HEK293 (cell line): ENCODE measurements around the gene SLAMF7.

ENCODE experiments used
- CTCF ChIA-PET: fragments of 350-600 bp; formaldehyde crosslinking; extraction: SDS; loops from one replicate; lab custom pipeline; 2021; ENCODE audit warnings: antibody characterized with exemption; lab: Yijun Ruan, JAX
- POLR2A ChIA-PET: fragments of 300-600 bp; formaldehyde crosslinking; extraction: SDS; loops from one replicate; lab custom pipeline; 2020; ENCODE audit warnings: antibody characterized with exemption, inconsistent platforms; lab: Yijun Ruan, JAX
- H3K27ac ChIP-seq: fragments of 200-500 bp; sonication (Bioruptor generic); 2 replicates; pipeline ENCODE4 v1.5.1; 2014; ENCODE audit warnings: low read depth, low read length, control low read depth, inconsistent platforms; ENCODE audit errors: extremely low read depth
- H3K36me3 ChIP-seq, 2 experiments: fragments of 200-500 bp in 1 of 2; sonication (Bioruptor generic) in 1 of 2; 1 replicate in 1 of 2; 2 replicates in 1 of 2; pipeline ENCODE4 v1.5.1; 2014 to 2017; ENCODE audit warnings: inconsistent platforms in 2 of 2, low read length in 2 of 2; ENCODE audit not compliant: control insufficient read depth in 2 of 2, insufficient read depth in 1 of 2
- H3K4me1 ChIP-seq: fragments of 200-500 bp; sonication (Bioruptor generic); 2 replicates; pipeline ENCODE4 v1.5.1; 2014; ENCODE audit warnings: mild to moderate bottlenecking, low read length, inconsistent platforms; ENCODE audit not compliant: control insufficient read depth, insufficient read depth
- H3K4me3 ChIP-seq: 2 replicates; pipeline ENCODE4 v1.5.1; 2011; ENCODE audit warnings: low read depth, mild to moderate bottlenecking, control low read depth, low read length, moderate library complexity
- H3K9me3 ChIP-seq: fragments of 200-500 bp; sonication (Bioruptor generic); 2 replicates; pipeline ENCODE4 v1.5.1; 2014; ENCODE audit warnings: low read depth, low read length, inconsistent platforms; ENCODE audit not compliant: control insufficient read depth, insufficient read depth
- BCL11B ChIP-seq: fragments of 450-650 bp; formaldehyde crosslinking; IDR thresholded peaks from 2 replicates; pipeline ENCODE4 v1.5.1; 2016; ENCODE audit warnings: low read depth, missing biosample characterization, missing genetic modification characterization
- GLIS2 ChIP-seq: fragments of 450-650 bp; formaldehyde crosslinking; IDR thresholded peaks from 2 replicates; pipeline ENCODE4 v1.5.1; 2016; ENCODE audit warnings: missing biosample characterization, missing genetic modification characterization
- KLF1 ChIP-seq: fragments of 450-650 bp; formaldehyde crosslinking; IDR thresholded peaks from 2 replicates; pipeline ENCODE4 v1.5.1; 2016; ENCODE audit warnings: missing biosample characterization, missing genetic modification characterization
- OSR2 ChIP-seq: fragments of 450-650 bp; formaldehyde crosslinking; IDR thresholded peaks from 2 replicates; pipeline ENCODE4 v1.5.1; 2016; ENCODE audit warnings: missing biosample characterization, missing genetic modification characterization
- SCRT2 ChIP-seq: fragments of 450-650 bp; formaldehyde crosslinking; IDR thresholded peaks from 2 replicates; pipeline ENCODE4 v1.5.1; 2016; ENCODE audit warnings: missing biosample characterization, missing genetic modification characterization
- SETDB1 ChIP-seq: IDR thresholded peaks from one replicate; pipeline ENCODE4 v1.6.1; 2017; ENCODE audit warnings: mild to moderate bottlenecking, low read length, moderate library complexity, mixed read lengths; ENCODE audit not compliant: insufficient read length
- YY2 ChIP-seq: fragments of 450-650 bp; formaldehyde crosslinking; IDR thresholded peaks from 2 replicates; pipeline ENCODE4 v1.5.1; 2016; ENCODE audit warnings: missing biosample characterization, missing genetic modification characterization
- ZBTB1 ChIP-seq: fragments of 450-650 bp; formaldehyde crosslinking; IDR thresholded peaks from 2 replicates; pipeline ENCODE4 v1.5.1; 2016; ENCODE audit warnings: missing biosample characterization, missing genetic modification characterization
- ZBTB48 ChIP-seq: fragments of 450-650 bp; formaldehyde crosslinking; IDR thresholded peaks from 2 replicates; pipeline ENCODE4 v1.5.1; 2016; ENCODE audit warnings: missing biosample characterization, missing genetic modification characterization
- ZFHX2 ChIP-seq: fragments of 450-650 bp; formaldehyde crosslinking; conservative IDR thresholded peaks from 2 replicates; pipeline ENCODE4 v1.5.1; 2016; ENCODE audit warnings: missing biosample characterization, missing genetic modification characterization
- ZNF112 ChIP-seq: fragments of 450-650 bp; formaldehyde crosslinking; IDR thresholded peaks from 2 replicates; pipeline ENCODE4 v1.5.0; 2017; ENCODE audit warnings: missing biosample characterization, missing genetic modification characterization
- ZNF133 ChIP-seq: fragments of 450-650 bp; formaldehyde crosslinking; IDR thresholded peaks from 2 replicates; pipeline ENCODE4 v1.5.1; 2016; ENCODE audit warnings: missing biosample characterization, missing genetic modification characterization
- ZNF138 ChIP-seq: fragments of 450-650 bp; formaldehyde crosslinking; IDR thresholded peaks from 2 replicates; pipeline ENCODE4 v1.5.1; 2016; ENCODE audit warnings: missing biosample characterization, missing genetic modification characterization, borderline replicate concordance
- ZNF148 ChIP-seq: fragments of 450-650 bp; formaldehyde crosslinking; IDR thresholded peaks from 2 replicates; pipeline ENCODE4 v1.5.0; 2017; ENCODE audit warnings: missing biosample characterization, missing genetic modification characterization, borderline replicate concordance
- ZNF16 ChIP-seq: fragments of 450-650 bp; formaldehyde crosslinking; IDR thresholded peaks from 2 replicates; pipeline ENCODE4 v1.5.1; 2016; ENCODE audit warnings: low read depth, missing biosample characterization, missing genetic modification characterization
- ZNF18 ChIP-seq: fragments of 450-650 bp; formaldehyde crosslinking; IDR thresholded peaks from 2 replicates; pipeline ENCODE4 v1.5.1; 2016; ENCODE audit warnings: missing biosample characterization, missing genetic modification characterization
- ZNF354C ChIP-seq: fragments of 450-650 bp; formaldehyde crosslinking; IDR thresholded peaks from 2 replicates; pipeline ENCODE4 v1.5.1; 2016; ENCODE audit warnings: missing biosample characterization, missing genetic modification characterization, low read depth, borderline replicate concordance
- ZNF426 ChIP-seq: fragments of 450-650 bp; formaldehyde crosslinking; IDR thresholded peaks from 2 replicates; pipeline ENCODE4 v1.5.1; 2017; ENCODE audit warnings: missing biosample characterization, missing genetic modification characterization, mild to moderate bottlenecking, inconsistent platforms, moderate library complexity
- ZNF48 ChIP-seq: fragments of 450-650 bp; formaldehyde crosslinking; IDR thresholded peaks from 2 replicates; pipeline ENCODE4 v1.5.1; 2016; ENCODE audit warnings: missing biosample characterization, missing genetic modification characterization
- ZNF488 ChIP-seq: fragments of 450-650 bp; formaldehyde crosslinking; IDR thresholded peaks from 2 replicates; pipeline ENCODE4 v1.5.1; 2016; ENCODE audit warnings: missing biosample characterization, missing genetic modification characterization
- ZNF521 ChIP-seq: fragments of 450-650 bp; formaldehyde crosslinking; IDR thresholded peaks from 2 replicates; pipeline ENCODE4 v1.5.1; 2017; ENCODE audit warnings: missing biosample characterization, mild to moderate bottlenecking, missing genetic modification characterization
- ZNF626 ChIP-seq: fragments of 450-650 bp; sonication (Bioruptor Pico); formaldehyde crosslinking; IDR thresholded peaks from 2 replicates; pipeline ENCODE4 v1.5.1; 2018; ENCODE audit warnings: missing biosample characterization, missing genetic modification characterization, inconsistent platforms
- ZNF670 ChIP-seq: fragments of 450-650 bp; formaldehyde crosslinking; IDR thresholded peaks from 2 replicates; pipeline ENCODE4 v1.5.1; 2016; ENCODE audit warnings: missing biosample characterization, missing genetic modification characterization, low read depth
- ZNF701 ChIP-seq: fragments of 450-650 bp; formaldehyde crosslinking; IDR thresholded peaks from 2 replicates; pipeline ENCODE4 v1.5.1; 2016; ENCODE audit warnings: missing biosample characterization, missing genetic modification characterization
- ZNF791 ChIP-seq: fragments of 450-650 bp; formaldehyde crosslinking; IDR thresholded peaks from 2 replicates; pipeline ENCODE4 v1.5.1; 2016; ENCODE audit warnings: missing biosample characterization, missing genetic modification characterization

SLAMF7 gene

GRCh38 chr1:160721473-160721872, 17.6 kb upstream of the SLAMF7 start:
- Histone ChIP-seq H3K4me3 (no peak overlapping the region), H3K36me3 (no peaks in the 10 kb centered on the region), H3K4me1 (no peaks in the 10 kb centered on the region), H3K27ac (no peak overlapping the region), H3K9me3 (no peaks in the 10 kb centered on the region)
- POLR2A ChIA-PET = no interaction called here
- TF ChIP-seq SETDB1 = peak; percentile 74
- TF ChIP-seq SCRT2 = no peak
- CTCF ChIA-PET = interaction anchor here (0.7 kb wide), 3 partner anchors 47 to 492 kb away, joined by 3 read pairs; no protein-coding TSS in a partner anchor

GRCh38 chr1:160722726-160723125, 16.3 kb upstream of the SLAMF7 start:
- POLR2A ChIA-PET = no interaction called here
- TF ChIP-seq ZNF426 (tag by site-specific recombination) (no peak), KLF1 (tag by site-specific recombination) (no peak), BCL11B (tag by site-specific recombination) (no peak), ZNF488 (tag by site-specific recombination) (no peak), ZNF112 (tag by site-specific recombination) (no peak), ZNF670 (tag by site-specific recombination) (no peak), ZNF138 (tag by site-specific recombination) (no peak)
- no peaks in the 10 kb centered on the region for H3K36me3 ChIP-seq
- no peak overlapping the region for H3K27ac ChIP-seq
- CTCF ChIA-PET = interaction anchor here (0.7 to 3.5 kb wide), 3 partner anchors 108 to 230 kb away, joined by 4 to 28 read pairs (median 8); no protein-coding TSS in a partner anchor
- H3K9me3 ChIP-seq = no peaks in the 10 kb centered on the region
- no peaks in the 10 kb centered on the region for H3K4me1 ChIP-seq
- H3K4me3 ChIP-seq = no peak overlapping the region

GRCh38 chr1:160723332-160723731, 15.7 kb upstream of the SLAMF7 start:
- Histone ChIP-seq H3K36me3 (no peaks in the 10 kb centered on the region), H3K27ac (no peak overlapping the region)
- CTCF ChIA-PET = interaction anchor here (0.5 to 3.5 kb wide), 7 partner anchors 13 to 774 kb away, joined by 3 to 28 read pairs (median 5); no protein-coding TSS in a partner anchor

More at GRCh38 chr1:160723332-160723731, 15.7 kb upstream of the SLAMF7 start:
- no peaks in the 10 kb centered on the region for H3K9me3 ChIP-seq
- POLR2A ChIA-PET = no interaction called here
- no peaks in the 10 kb centered on the region for H3K4me1 ChIP-seq
- TF ChIP-seq YY2 (tag by site-specific recombination) = no peak
- TF ChIP-seq ZNF112 (tag by site-specific recombination) = no peak
- TF ChIP-seq ZNF791 = no peak
- no peak for TF ChIP-seq ZNF354C (tag by site-specific recombination)
- no peak for TF ChIP-seq ZNF626
- TF ChIP-seq OSR2 (tag by site-specific recombination) = no peak
- no peak for TF ChIP-seq ZNF133 (tag by site-specific recombination)
- no peak for TF ChIP-seq GLIS2
- no peak for TF ChIP-seq ZBTB48 (tag by site-specific recombination)
- TF ChIP-seq ZNF701 (tag by site-specific recombination) = no peak
- no peak for TF ChIP-seq ZNF48 (tag by site-specific recombination)
- no peak for TF ChIP-seq ZNF521 (tag by site-specific recombination)
- no peak for TF ChIP-seq ZNF18 (tag by site-specific recombination)
- TF ChIP-seq ZFHX2 = no peak
- no peak for TF ChIP-seq ZNF16
- no peak for TF ChIP-seq ZNF148 (tag by site-specific recombination)
- TF ChIP-seq ZBTB1 = no peak
- H3K4me3 ChIP-seq = no peak overlapping the region
